GM12878 (cell line): ENCODE data around the gene TGFBR1. TPM values are rescaled to one million over a fixed set of nuclear protein-coding genes. Genes with fewer than 3 reads are reported as not detected.
A peak's percentile ranks its signal among the peaks of the same experiment; 100 is the strongest.

Experiments
- BHLHE40 ChIP-seq, 2 experiments: fragments of 450-650 bp in 1 of 2; IDR thresholded peaks; 2 replicates each; pipeline ENCODE4 v1.6.1; 2011 to 2017; ENCODE audit warnings: low read depth in 2 of 2, borderline replicate concordance in 1 of 2, improper control_type of control experiment in 1 of 2, low read length in 1 of 2, mild to moderate bottlenecking in 1 of 2
- BMI1 ChIP-seq: fragments of 450-650 bp; IDR thresholded peaks from 2 replicates; pipeline ENCODE4 v1.6.1; 2016; ENCODE audit warnings: mild to moderate bottlenecking, moderate library complexity, borderline replicate concordance
- CBFB ChIP-seq: IDR thresholded peaks from 2 replicates; pipeline ENCODE4 v1.6.1; 2016; ENCODE audit warnings: antibody characterized with exemption, low read depth
- E4F1 ChIP-seq: fragments of 450-650 bp; IDR thresholded peaks from 2 replicates; pipeline ENCODE4 v1.6.1; 2018; ENCODE audit warnings: borderline replicate concordance, mild to moderate bottlenecking; ENCODE audit not compliant: partially characterized antibody
- ETV6 ChIP-seq, 2 experiments: fragments of 450-650 bp in 1 of 2; IDR thresholded peaks in 1 of 2; conservative IDR thresholded peaks in 1 of 2; 2 replicates each; pipeline ENCODE4 v1.6.1; 2014; ENCODE audit warnings: antibody characterized with exemption in 1 of 2, borderline replicate concordance in 1 of 2, low read depth in 1 of 2, mild to moderate bottlenecking in 1 of 2, moderate library complexity in 1 of 2
- FOS ChIP-seq: IDR thresholded peaks from 3 replicates; pipeline ENCODE4 v1.6.1; 2011; ENCODE audit warnings: borderline replicate concordance; ENCODE audit not compliant: insufficient read length; ENCODE audit errors: extremely low read depth
- GATAD2B ChIP-seq: fragments of 450-650 bp; conservative IDR thresholded peaks from 2 replicates; pipeline ENCODE4 v1.6.1; 2017; ENCODE audit warnings: low read depth, mild to moderate bottlenecking, moderate library complexity
- HSF1 ChIP-seq: fragments of 150-350 bp; IDR thresholded peaks from 2 replicates; pipeline ENCODE4 v1.6.1; 2014; ENCODE audit warnings: mild to moderate bottlenecking, low read depth, low read length
- JUNB ChIP-seq: IDR thresholded peaks from 2 replicates; pipeline ENCODE4 v1.6.1; 2016; ENCODE audit warnings: antibody characterized with exemption, mild to moderate bottlenecking
- JUND ChIP-seq: IDR thresholded peaks from 2 replicates; pipeline ENCODE4 v1.6.1; 2012; ENCODE audit warnings: low read depth, mild to moderate bottlenecking, low read length, improper control_type of control experiment, moderate library complexity
- KLF5 ChIP-seq: fragments of 450-650 bp; IDR thresholded peaks from 2 replicates; pipeline ENCODE4 v1.6.1; 2014; ENCODE audit warnings: mild to moderate bottlenecking; ENCODE audit not compliant: partially characterized antibody
- NFIC ChIP-seq: IDR thresholded peaks from 2 replicates; pipeline ENCODE4 v1.6.1; 2012; ENCODE audit warnings: low read depth, mild to moderate bottlenecking, inconsistent platforms, low read length, moderate library complexity
- NR2C1 ChIP-seq: fragments of 450-650 bp; IDR thresholded peaks from 2 replicates; pipeline ENCODE4 v1.6.1; 2017; ENCODE audit warnings: antibody characterized with exemption, mild to moderate bottlenecking, moderate library complexity
- NRF1 ChIP-seq: conservative IDR thresholded peaks from 2 replicates; pipeline ENCODE4 v1.6.1; 2011; ENCODE audit warnings: mild to moderate bottlenecking, low read depth, low read length, improper control_type of control experiment
- PML ChIP-seq: IDR thresholded peaks from 2 replicates; pipeline ENCODE4 v1.6.1; 2012; ENCODE audit warnings: low read length, inconsistent platforms
- RBBP5 ChIP-seq: fragments of 200-600 bp; sonication (generic); conservative IDR thresholded peaks from 2 replicates; pipeline ENCODE4 v1.6.1; 2016
- RCOR1 ChIP-seq: conservative IDR thresholded peaks from 2 replicates; pipeline ENCODE4 v1.6.1; 2012; ENCODE audit warnings: low read depth, low read length, improper control_type of control experiment
- RFX5 ChIP-seq: IDR thresholded peaks from 2 replicates; pipeline ENCODE4 v1.6.1; 2011; ENCODE audit warnings: low read depth, low read length, improper control_type of control experiment
- SRF ChIP-seq, 2 experiments: IDR thresholded peaks; 2 replicates each; pipeline ENCODE4 v1.6.1; 2011; ENCODE audit warnings: low read depth in 2 of 2, low read length in 2 of 2, mild to moderate bottlenecking in 1 of 2, moderate library complexity in 1 of 2
- WRNIP1 ChIP-seq: IDR thresholded peaks from 2 replicates; pipeline ENCODE4 v1.6.1; 2011; ENCODE audit warnings: low read depth, low read length, improper control_type of control experiment, borderline replicate concordance
- ZBED1 ChIP-seq: IDR thresholded peaks from 2 replicates; pipeline ENCODE4 v1.6.1; 2016; ENCODE audit warnings: borderline replicate concordance
- ZNF24 ChIP-seq: fragments of 450-650 bp; IDR thresholded peaks from 2 replicates; pipeline ENCODE4 v1.6.1; 2017; ENCODE audit warnings: antibody characterized with exemption, mild to moderate bottlenecking
- polyA plus RNA-seq, 11 experiments: library from polyadenylated mRNA; depleted of rRNA in 4 of 11; unstranded in 6 of 11; stranded (reverse) in 5 of 11; fragments of >200 nt; fragmentation: Nextera tagmentation in 4 of 11; fragmentation: Illumina TruSeq in 1 of 11; extraction: Ambion mirVana in 4 of 11; extraction: Trizol in 1 of 11; gene quantifications; 1 replicate in 1 of 11; 2 replicates in 10 of 11; pipeline versions ENCODE4 v1.2.1 to v1.2.3, GENCODE V29; 2011 to 2016; ENCODE audit warnings: inconsistent platforms in 2 of 11, missing spikeins in 2 of 11, low read depth in 1 of 11
- total RNA-seq, 4 experiments: library from RNA; depleted of rRNA in 3 of 4; stranded (reverse); fragments of >200 nt in 3 of 4; fragmentation: Illumina TruSeq in 1 of 4; extraction: Trizol in 1 of 4; gene quantifications; 2 replicates each; pipeline versions ENCODE4 v1.2.1 to v1.2.3, GENCODE V29; 2013 to 2021
- TF ChIP-seq, protein P1 (sequence below): fragments of 450-650 bp; IDR thresholded peaks from 2 replicates; pipeline ENCODE4 v1.6.1; 2017; ENCODE audit warnings: mild to moderate bottlenecking, low read depth, inconsistent platforms; ENCODE audit not compliant: poor library complexity, severe bottlenecking

TGFBR1 gene
- total and polyA plus RNA-seq, 10 of the 15 experiments (the other 5 are each of a cell fraction or from before 2014, with no cell fraction given): 2.9 to 27.2 (median 16.6) TPM

DNA sequence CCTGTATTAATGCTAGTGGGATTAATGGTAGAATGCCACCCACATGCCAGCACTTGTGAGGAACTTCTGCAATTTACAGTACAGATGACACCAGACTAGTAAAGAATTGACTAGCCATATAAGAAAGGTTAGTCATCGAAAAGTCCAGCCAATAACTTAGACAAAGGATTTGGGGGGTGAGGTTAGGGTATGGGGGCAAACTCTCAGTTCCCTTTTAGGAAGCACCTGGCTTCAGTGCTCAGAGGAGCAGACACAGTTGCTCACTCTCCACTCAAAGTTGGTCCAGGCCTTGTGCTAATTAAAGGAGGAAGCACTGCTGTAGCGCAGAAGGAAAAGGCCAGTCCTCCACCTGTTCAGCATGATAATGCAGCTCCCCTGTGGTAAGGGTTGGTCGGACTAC, 25.2 kb downstream of the TGFBR1 start (continued):
- TF ChIP-seq CBFB (peak; percentile 60), GATAD2B (peak; percentile 83), BMI1 (peak; percentile 72), RBBP5 (no peak), WRNIP1 (no peak), SRF (IDR thresholded peaks at IDR 0.05; ENCODE audit: low read depth in 2 of 2, low read length in 2 of 2) (peak in 1 of 2 experiments; percentile 52; a peak in 1 of 4 replicates), ZBED1 (peak; percentile 90), BHLHE40 (IDR thresholded peaks at IDR 0.05; ENCODE audit: borderline replicate concordance in 1 of 2, low read depth in 2 of 2, low read length in 1 of 2) (peak; percentile 42 to 63; a peak in 3 of 4 replicates), FOS (no peak), NR2C1 (no peak), ZNF24 (peak; percentile 76), RCOR1 (no peak), HSF1 (no peak), NRF1 (no peak), PML (peak; percentile 71; the same call in 1 of the 2 replicates), NFIC (peak; percentile 97), JUND (no peak), E4F1 (no peak), KLF5 (no peak), ETV6 (conservative IDR thresholded peaks at IDR 0.05 in 1 of 2, IDR thresholded peaks at IDR 0.05 in 1 of 2; ENCODE audit: borderline replicate concordance in 1 of 2, low read depth in 1 of 2) (peak in 1 of 2 experiments; percentile 87; a peak in 1 of 4 replicates), JUNB (peak; percentile 96), RFX5 (no peak)
- TF ChIP-seq, protein P1, sequence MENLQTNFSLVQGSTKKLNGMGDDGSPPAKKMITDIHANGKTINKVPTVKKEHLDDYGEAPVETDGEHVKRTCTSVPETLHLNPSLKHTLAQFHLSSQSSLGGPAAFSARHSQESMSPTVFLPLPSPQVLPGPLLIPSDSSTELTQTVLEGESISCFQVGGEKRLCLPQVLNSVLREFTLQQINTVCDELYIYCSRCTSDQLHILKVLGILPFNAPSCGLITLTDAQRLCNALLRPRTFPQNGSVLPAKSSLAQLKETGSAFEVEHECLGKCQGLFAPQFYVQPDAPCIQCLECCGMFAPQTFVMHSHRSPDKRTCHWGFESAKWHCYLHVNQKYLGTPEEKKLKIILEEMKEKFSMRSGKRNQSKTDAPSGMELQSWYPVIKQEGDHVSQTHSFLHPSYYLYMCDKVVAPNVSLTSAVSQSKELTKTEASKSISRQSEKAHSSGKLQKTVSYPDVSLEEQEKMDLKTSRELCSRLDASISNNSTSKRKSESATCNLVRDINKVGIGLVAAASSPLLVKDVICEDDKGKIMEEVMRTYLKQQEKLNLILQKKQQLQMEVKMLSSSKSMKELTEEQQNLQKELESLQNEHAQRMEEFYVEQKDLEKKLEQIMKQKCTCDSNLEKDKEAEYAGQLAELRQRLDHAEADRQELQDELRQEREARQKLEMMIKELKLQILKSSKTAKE: peak; percentile 88
